ENCODE data around the gene ETV7. TPM values are rescaled to one million over a fixed set of nuclear protein-coding genes. Genes with fewer than 3 reads are reported as not detected.

The ETV7 gene
- polyA plus RNA-seq, 1 of the 3 experiments (the other 2 are of a cell fraction), result 0.39 TPM

GRCh38 chr6:36370638-36371037 is 16.8 kb downstream of the ETV7 start:
- H3K9ac ChIP-seq, result no peak overlapping the region
- H3K4me1 ChIP-seq (ENCODE audit: control insufficient read depth in 1 of 2, insufficient read depth in 2 of 2, low read depth in 1 of 2, low read length in 1 of 2), result peaks cover 0 to 5% of the 10 kb centered on the region in 2 experiments; a peak in 1 of 4 replicates
- no peak overlapping the region for H3K27ac ChIP-seq (ENCODE audit: low read depth in 2 of 2, low read length in 1 of 2)
- H3K79me2 ChIP-seq (ENCODE audit: insufficient read depth), result no peaks in the 10 kb centered on the region
- no peaks in the 10 kb centered on the region for H4K20me1 ChIP-seq (ENCODE audit: insufficient read depth)
- H3K9me2 ChIP-seq, result no peaks in the 10 kb centered on the region
- H3K36me3 ChIP-seq (replicated peaks in 1 of 2; ENCODE audit: control insufficient read depth in 1 of 2, insufficient read depth in 2 of 2, low read length in 1 of 2), result no peaks in the 10 kb centered on the region
- ChIA-PET POLR2A (no interaction called here), CTCF (interaction anchor here (1.8 to 2.4 kb wide), 2 partner anchors 10 to 29 kb away, joined by 5 to 8 read pairs; no protein-coding TSS in a partner anchor)
- TF ChIP-seq ELF1 (IDR thresholded peaks at IDR 0.05) (no peak), PBX3 (IDR thresholded peaks at IDR 0.05) (no peak), REST (IDR thresholded peaks at IDR 0.05; ENCODE audit: low read depth, low read length) (no peak), MEF2A (IDR thresholded peaks at IDR 0.05; ENCODE audit: borderline replicate concordance, low read depth) (no peak), FOXM1 (IDR thresholded peaks at IDR 0.05; ENCODE audit: low read depth) (no peak), ZBTB33 (IDR thresholded peaks at IDR 0.05; ENCODE audit: borderline replicate concordance, low read depth) (no peak), FOXJ3 (CRISPR knock-in tag; IDR thresholded peaks at IDR 0.05) (no peak), TEAD4 (IDR thresholded peaks at IDR 0.05; ENCODE audit: borderline replicate concordance, insufficient read depth) (no peak), RXRA (IDR thresholded peaks at IDR 0.05; ENCODE audit: borderline replicate concordance, low read depth) (no peak)
- H2AFZ ChIP-seq (ENCODE audit: low read depth), result no peak overlapping the region
- no peak overlapping the region for H3K4me2 ChIP-seq
- 79% methylated on average over 2 of the region's 2 CpGs for whole genome bisulfite sequencing (ENCODE audit: low lambda C conversion rate)
- H3K9me3 ChIP-seq, result no peaks in the 10 kb centered on the region
- H3K27me3 ChIP-seq (ENCODE audit: insufficient read depth), result no peaks in the 10 kb centered on the region
- no peaks in the 10 kb centered on the region for H3F3A ChIP-seq (replicated peaks; ENCODE audit: insufficient read depth)
- H3K4me3 ChIP-seq (ENCODE audit: low read depth in 2 of 2, low read length in 1 of 2), result no peak overlapping the region
- DNase-seq, result no peak
